NCI-H524 (cell line): ENCODE measurements around the gene FANCD2.
"Not testable (repeated sequence)": the region's sequence is repeated elsewhere in the genome, so short reads cannot be mapped to it uniquely, and the experiment has no call there.

ENCODE experiments used
- DNase-seq, 2 experiments: peaks; one replicate each; lab custom pipeline; 2025; lab: John Stamatoyannopoulos, UW

Gene FANCD2

GRCh38 chr3:10015461-10015904, 10.8 kb upstream of the FANCD2 start:
- DNase-seq: no peak

GRCh38 chr3:10017636-10018292, 8.5 kb upstream of the FANCD2 start:
- DNase-seq: no peak

- DNase-seq: not testable (repeated sequence)
These were observed 7.4 kb upstream of the FANCD2 start for GRCh38 chr3:10018806-10019205.

GRCh38 chr3:10019326-10019725, 6.9 kb upstream of the FANCD2 start:
- DNase-seq: no peak

GRCh38 chr3:10021856-10022775, 4.1 kb upstream of the FANCD2 start:
- DNase-seq: no peak

GRCh38 chr3:10023587-10024310, 2.5 kb upstream of the FANCD2 start:
- no peak for DNase-seq

GRCh38 chr3:10025205-10026083, 793 bp upstream of the FANCD2 start:
- DNase-seq: no peak

GRCh38 chr3:10041034-10041433, 14.8 kb downstream of the FANCD2 start:
- DNase-seq: no peak

GRCh38 chr3:10047876-10048275, 21.6 kb downstream of the FANCD2 start:
- DNase-seq: no peak

GRCh38 chr3:10053054-10053453, 26.8 kb downstream of the FANCD2 start:
- not testable (repeated sequence) for DNase-seq

GRCh38 chr3:10055097-10055496, 28.9 kb downstream of the FANCD2 start:
- no peak for DNase-seq

- not testable (repeated sequence) for DNase-seq
These were observed 43.8 kb downstream of the FANCD2 start for GRCh38 chr3:10070077-10070476.

GRCh38 chr3:10074666-10075065, 48.4 kb downstream of the FANCD2 start:
- DNase-seq: no peak

- no peak for DNase-seq
These were observed 55.6 kb downstream of the FANCD2 start for GRCh38 chr3:10081871-10082270.

GRCh38 chr3:10085738-10086137, 59.5 kb downstream of the FANCD2 start:
- DNase-seq: no peak

- DNase-seq: no peak
These were observed 62.0 kb downstream of the FANCD2 start for GRCh38 chr3:10088256-10088655.

GRCh38 chr3:10090179-10090578, 63.9 kb downstream of the FANCD2 start:
- DNase-seq: no peak

- DNase-seq: not testable (repeated sequence)
These were observed 64.5 kb downstream of the FANCD2 start for GRCh38 chr3:10090774-10091173.

GRCh38 chr3:10091387-10091786, 65.2 kb downstream of the FANCD2 start:
- not testable (repeated sequence) for DNase-seq

GRCh38 chr3:10093678-10094077, 67.4 kb downstream of the FANCD2 start:
- DNase-seq: no peak

GRCh38 chr3:10099041-10099440, 72.8 kb downstream of the FANCD2 start:
- no peak for DNase-seq
